Thoracic aorta (tissue), 2 donors: ENCODE data around the gene KRT17. TPM values are rescaled to one million over a fixed set of nuclear protein-coding genes. Genes with fewer than 3 reads are reported as not detected.
"Not testable (repeated sequence)": the region's sequence is repeated elsewhere in the genome, so short reads cannot be mapped to it uniquely, and the experiment has no call there.

ENCODE experiments used
- ATAC-seq: fragments of 150-250 bp; one replicate; pipeline ENCODE4 v1.8.0; 2017; ENCODE audit warnings: low read depth; ENCODE audit not compliant: insufficient number of reproducible peaks, low FRiP score
- DNase-seq: peaks from one replicate; pipeline ENCODE4 v3.0.0-alpha.2; 2020; ENCODE audit warnings: low spot score
- H3K27ac ChIP-seq, 2 donors: fragments of 200-600 bp; sonication (generic); 1 replicate in 1 of 2; 2 replicates in 1 of 2; pipeline ENCODE4 v1.5.1; 2016; ENCODE audit warnings: mild to moderate bottlenecking in 2 of 2, moderate library complexity in 2 of 2
- H3K27me3 ChIP-seq: fragments of 200-600 bp; sonication (generic); replicated peaks from 2 replicates; pipeline ENCODE4 v1.6.0; 2016; ENCODE audit warnings: mild to moderate bottlenecking; ENCODE audit not compliant: insufficient read depth
- H3K36me3 ChIP-seq: fragments of 200-600 bp; sonication (generic); one replicate; pipeline ENCODE4 v1.5.1; 2016
- H3K4me1 ChIP-seq, 2 donors: fragments of 200-600 bp; sonication (generic); 1 replicate in 1 of 2; 2 replicates in 1 of 2; pipeline versions ENCODE4 v1.5.1 to v1.6.0; 2016; ENCODE audit warnings: low read depth in 2 of 2, mild to moderate bottlenecking in 1 of 2; ENCODE audit not compliant: control insufficient read depth in 1 of 2
- H3K4me3 ChIP-seq: fragments of 200-600 bp; sonication (generic); 2 replicates; pipeline ENCODE4 v1.5.1; 2016; ENCODE audit warnings: mild to moderate bottlenecking
- H3K9me3 ChIP-seq: fragments of 200-600 bp; sonication (generic); 2 replicates; pipeline ENCODE4 v1.5.1; 2016
- total RNA-seq, 2 donors: library from RNA; depleted of rRNA; stranded (reverse); fragments of >200 nt; gene quantifications; one replicate each; pipeline versions ENCODE4 v1.1.0 to v1.2.3, GENCODE V29; 2016
- TF ChIP-seq, protein P1 (sequence below): fragments of 200-600 bp; sonication (generic); IDR thresholded peaks from one replicate; pipeline ENCODE4 v1.5.1; 2019; ENCODE audit warnings: antibody characterized with exemption

Gene KRT17
- total RNA-seq, 2 donors from 2014 or later = 74.7 to 87.1 TPM

- Histone ChIP-seq H3K27ac (no peak overlapping the region), H3K4me3 (no peak overlapping the region), H3K36me3 (no peaks in the 10 kb centered on the region), H3K4me1 (peaks cover 4 to 8% of the 10 kb centered on the region in 2 donors), H3K27me3 (no peaks in the 10 kb centered on the region), H3K9me3 (no peaks in the 10 kb centered on the region)
- ATAC-seq (no peak), DNase-seq (no peak)
- TF ChIP-seq, protein P1, sequence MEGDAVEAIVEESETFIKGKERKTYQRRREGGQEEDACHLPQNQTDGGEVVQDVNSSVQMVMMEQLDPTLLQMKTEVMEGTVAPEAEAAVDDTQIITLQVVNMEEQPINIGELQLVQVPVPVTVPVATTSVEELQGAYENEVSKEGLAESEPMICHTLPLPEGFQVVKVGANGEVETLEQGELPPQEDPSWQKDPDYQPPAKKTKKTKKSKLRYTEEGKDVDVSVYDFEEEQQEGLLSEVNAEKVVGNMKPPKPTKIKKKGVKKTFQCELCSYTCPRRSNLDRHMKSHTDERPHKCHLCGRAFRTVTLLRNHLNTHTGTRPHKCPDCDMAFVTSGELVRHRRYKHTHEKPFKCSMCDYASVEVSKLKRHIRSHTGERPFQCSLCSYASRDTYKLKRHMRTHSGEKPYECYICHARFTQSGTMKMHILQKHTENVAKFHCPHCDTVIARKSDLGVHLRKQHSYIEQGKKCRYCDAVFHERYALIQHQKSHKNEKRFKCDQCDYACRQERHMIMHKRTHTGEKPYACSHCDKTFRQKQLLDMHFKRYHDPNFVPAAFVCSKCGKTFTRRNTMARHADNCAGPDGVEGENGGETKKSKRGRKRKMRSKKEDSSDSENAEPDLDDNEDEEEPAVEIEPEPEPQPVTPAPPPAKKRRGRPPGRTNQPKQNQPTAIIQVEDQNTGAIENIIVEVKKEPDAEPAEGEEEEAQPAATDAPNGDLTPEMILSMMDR = no peak
These were observed 18.1 kb upstream of the KRT17 start for GRCh38 chr17:41642252-41643156.

DNA sequence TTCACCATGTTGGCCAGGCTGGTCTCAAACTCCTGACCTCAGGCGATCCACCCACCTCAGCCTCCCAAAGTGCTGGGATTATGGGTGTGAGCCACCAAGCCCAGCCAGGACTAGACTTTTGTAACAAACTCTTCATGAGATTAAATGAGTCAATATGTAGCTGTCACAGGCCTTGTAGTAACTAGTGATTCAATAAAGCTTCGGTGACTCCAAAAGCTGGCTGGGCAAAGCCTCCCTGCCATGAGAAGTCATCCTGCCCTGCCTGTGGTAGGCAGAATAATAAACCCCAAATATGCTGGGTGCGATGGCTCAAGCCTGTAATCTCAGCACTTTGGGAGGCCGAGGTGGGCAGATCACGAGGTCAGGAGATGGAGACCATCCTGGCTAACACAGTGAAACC lies 16.2 kb upstream of the KRT17 start:
- not testable (repeated sequence) for ATAC-seq, H3K27me3 ChIP-seq, H3K4me3 ChIP-seq, H3K9me3 ChIP-seq, H3K36me3 ChIP-seq, DNase-seq, H3K4me1 ChIP-seq, H3K27ac ChIP-seq

DNA sequence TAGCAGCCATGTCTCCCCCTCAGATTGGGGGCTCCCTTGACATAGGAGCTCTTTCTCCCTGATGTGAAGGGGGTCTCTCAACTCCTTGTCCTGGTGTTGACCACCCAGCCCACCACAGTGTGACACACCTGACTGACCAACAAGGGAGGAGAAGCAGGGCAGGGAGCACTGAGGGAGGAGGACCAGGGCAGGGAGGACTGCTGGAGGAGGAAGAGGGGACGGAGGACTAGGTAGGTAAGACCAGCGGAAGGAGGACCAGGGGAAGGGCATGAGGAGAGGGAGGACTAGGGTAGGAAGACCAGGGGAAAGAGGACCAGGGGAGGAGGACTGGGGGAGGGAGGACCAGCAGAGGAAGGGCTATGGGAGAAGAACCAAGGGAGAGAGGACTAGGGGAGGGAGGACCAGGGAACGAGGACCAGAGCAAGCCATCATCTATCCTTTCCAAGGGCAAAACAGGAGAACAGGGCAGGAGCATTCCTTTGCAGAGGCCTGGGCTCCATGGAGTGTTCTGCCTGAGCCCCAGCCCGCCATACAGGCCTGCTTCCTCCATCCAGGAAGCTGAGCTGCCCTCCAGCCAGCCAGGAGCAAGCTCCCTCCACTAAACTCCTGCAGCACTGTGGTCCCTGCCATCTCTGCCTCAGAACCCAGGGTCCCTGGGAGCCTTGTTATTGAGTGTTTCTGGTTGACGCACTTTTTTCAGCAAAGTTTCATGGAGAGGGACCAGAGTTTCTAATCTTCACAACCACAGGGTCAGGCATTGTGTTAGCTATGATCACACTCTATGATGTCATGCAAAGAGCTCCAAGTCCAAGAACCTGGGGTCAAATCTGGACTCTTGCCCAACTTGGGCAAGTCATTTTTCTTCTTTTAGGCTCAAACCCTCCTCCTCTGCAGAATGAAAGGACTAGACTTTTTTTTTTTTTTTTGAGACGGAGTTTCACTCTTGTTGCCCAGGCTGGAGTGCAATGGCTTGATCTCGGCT lies 15.4 kb upstream of the KRT17 start:
- Histone ChIP-seq H3K4me3 (no peak overlapping the region), H3K9me3 (no peaks in the 10 kb centered on the region), H3K27me3 (no peaks in the 10 kb centered on the region), H3K36me3 (no peaks in the 10 kb centered on the region), H3K4me1 (peaks cover 0 to 10% of the 10 kb centered on the region in 2 donors), H3K27ac (no peak overlapping the region)
- TF ChIP-seq, protein P1 = no peak
- ATAC-seq = no peak
- DNase-seq = no peak

- Histone ChIP-seq H3K27me3 (no peaks in the 10 kb centered on the region), H3K27ac (no peak overlapping the region), H3K9me3 (no peaks in the 10 kb centered on the region), H3K4me1 (peaks cover 0 to 12% of the 10 kb centered on the region in 2 donors), H3K36me3 (no peaks in the 10 kb centered on the region), H3K4me3 (no peak overlapping the region)
- ATAC-seq = no peak
- TF ChIP-seq, protein P1 = no peak
- DNase-seq = no peak
These were observed 14.6 kb upstream of the KRT17 start for GRCh38 chr17:41638941-41639340.

- H3K27me3 ChIP-seq = no peaks in the 10 kb centered on the region
- H3K4me1 ChIP-seq = peaks cover 0 to 12% of the 10 kb centered on the region in 2 donors
- no peaks in the 10 kb centered on the region for H3K36me3 ChIP-seq
- no peak overlapping the region for H3K4me3 ChIP-seq
- H3K9me3 ChIP-seq = no peaks in the 10 kb centered on the region
- TF ChIP-seq, protein P1 = no peak
- H3K27ac ChIP-seq = no peak overlapping the region
- DNase-seq (no peak), ATAC-seq (no peak)
These were observed 13.8 kb upstream of the KRT17 start for GRCh38 chr17:41638194-41638593.
